ENCODE measurements around the gene PPIB. TPM values are rescaled to one million over a fixed set of nuclear protein-coding genes. Genes with fewer than 3 reads are reported as not detected.

Gene PPIB
- total RNA-seq, 2 experiments from 2014 or later = 308 to 386 TPM

DNA sequence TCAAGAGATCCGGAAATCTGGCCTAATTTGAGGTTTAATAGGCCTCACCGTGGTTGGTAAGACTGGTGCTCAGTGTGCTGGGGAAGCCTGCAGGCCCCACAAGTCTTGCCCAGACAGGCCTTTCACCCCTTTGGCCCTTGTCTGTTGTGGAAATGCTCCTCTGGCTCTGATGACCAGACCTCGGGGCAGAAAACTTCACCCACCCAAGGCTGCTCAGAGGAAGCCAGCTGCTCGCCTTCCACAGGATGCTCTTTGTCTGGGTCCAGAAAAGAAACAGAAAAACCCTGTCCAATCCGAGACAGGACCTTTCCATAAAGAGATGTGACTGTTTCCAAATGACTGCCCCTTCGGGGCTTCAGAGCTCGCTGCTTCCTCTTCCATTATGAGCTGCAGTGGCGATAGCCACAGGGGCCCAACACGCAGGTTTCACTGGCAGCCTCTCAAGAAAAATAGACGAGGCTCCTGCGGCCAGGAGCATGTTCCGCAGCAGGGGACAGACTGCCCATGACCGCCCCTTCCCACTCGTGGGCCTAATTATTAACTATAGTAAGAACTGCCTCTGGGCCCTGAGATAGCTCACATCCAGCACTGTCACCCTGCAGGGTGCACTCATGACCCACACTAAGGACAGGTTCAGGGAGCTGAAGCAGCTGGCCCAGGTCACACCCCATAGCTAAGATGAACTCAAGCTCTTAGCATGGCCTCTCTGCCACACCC, 18.1 kb downstream of the PPIB start:
- H3K27ac Mint-ChIP-seq = no peak overlapping the region
- CTCF ChIA-PET = interaction anchor here (0.6 to 1.6 kb wide), 4 partner anchors 9 to 53 kb away, joined by 3 to 6 read pairs (median 4); no protein-coding TSS in a partner anchor
- H3K9me3 Mint-ChIP-seq (ENCODE audit: low read depth) = no peaks in the 10 kb centered on the region
- peaks cover 3% of the 10 kb centered on the region for H3K36me3 Mint-ChIP-seq
- peaks cover 5% of the 10 kb centered on the region for H3K4me1 Mint-ChIP-seq
- ATAC-seq (no peak), DNase-seq (no peak)
- H3K4me3 Mint-ChIP-seq = no peak overlapping the region
- no peaks in the 10 kb centered on the region for H3K27me3 Mint-ChIP-seq

DNA sequence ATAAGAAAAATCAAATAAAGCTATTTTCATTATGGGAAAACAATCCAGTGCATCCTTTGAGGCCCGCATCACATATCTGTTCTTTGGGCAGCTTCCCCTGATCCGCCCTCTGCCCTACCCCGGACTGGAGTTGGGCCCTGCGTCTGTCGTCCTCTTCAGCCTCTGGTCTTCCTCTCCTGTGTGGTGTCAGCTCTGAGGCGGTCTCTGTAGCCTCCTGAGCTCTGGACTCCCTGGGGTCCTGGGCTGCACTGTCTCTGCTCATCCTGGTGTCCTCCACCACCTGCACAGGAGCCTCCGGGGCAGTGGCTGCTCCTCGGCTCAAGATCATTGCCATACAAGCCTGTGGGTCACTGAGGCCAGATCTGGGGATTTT, 18.6 kb downstream of the PPIB start:
- no peak overlapping the region for H3K4me3 Mint-ChIP-seq
- no peaks in the 10 kb centered on the region for H3K27me3 Mint-ChIP-seq
- no peaks in the 10 kb centered on the region for H3K9me3 Mint-ChIP-seq (ENCODE audit: low read depth)
- H3K27ac Mint-ChIP-seq = no peak overlapping the region
- DNase-seq (no peak), ATAC-seq (no peak)
- no peaks in the 10 kb centered on the region for H3K4me1 Mint-ChIP-seq
- H3K36me3 Mint-ChIP-seq = peaks cover 3% of the 10 kb centered on the region
- CTCF ChIA-PET = interaction anchor here (1.2 to 1.5 kb wide), 2 partner anchors 10 to 18 kb away, joined by 3 to 4 read pairs; no protein-coding TSS in a partner anchor

GRCh38 chr15:64143276-64143675, 19.5 kb downstream of the PPIB start:
- Mint-ChIP-seq H3K36me3 (peaks cover 3% of the 10 kb centered on the region), H3K9me3 (ENCODE audit: low read depth) (no peaks in the 10 kb centered on the region), H3K27me3 (no peaks in the 10 kb centered on the region), H3K27ac (peak overlapping the region; percentile 1), H3K4me1 (no peaks in the 10 kb centered on the region), H3K4me3 (no peak overlapping the region)
- no peak for DNase-seq
- CTCF ChIA-PET = no interaction called here
- ATAC-seq = no peak

DNA sequence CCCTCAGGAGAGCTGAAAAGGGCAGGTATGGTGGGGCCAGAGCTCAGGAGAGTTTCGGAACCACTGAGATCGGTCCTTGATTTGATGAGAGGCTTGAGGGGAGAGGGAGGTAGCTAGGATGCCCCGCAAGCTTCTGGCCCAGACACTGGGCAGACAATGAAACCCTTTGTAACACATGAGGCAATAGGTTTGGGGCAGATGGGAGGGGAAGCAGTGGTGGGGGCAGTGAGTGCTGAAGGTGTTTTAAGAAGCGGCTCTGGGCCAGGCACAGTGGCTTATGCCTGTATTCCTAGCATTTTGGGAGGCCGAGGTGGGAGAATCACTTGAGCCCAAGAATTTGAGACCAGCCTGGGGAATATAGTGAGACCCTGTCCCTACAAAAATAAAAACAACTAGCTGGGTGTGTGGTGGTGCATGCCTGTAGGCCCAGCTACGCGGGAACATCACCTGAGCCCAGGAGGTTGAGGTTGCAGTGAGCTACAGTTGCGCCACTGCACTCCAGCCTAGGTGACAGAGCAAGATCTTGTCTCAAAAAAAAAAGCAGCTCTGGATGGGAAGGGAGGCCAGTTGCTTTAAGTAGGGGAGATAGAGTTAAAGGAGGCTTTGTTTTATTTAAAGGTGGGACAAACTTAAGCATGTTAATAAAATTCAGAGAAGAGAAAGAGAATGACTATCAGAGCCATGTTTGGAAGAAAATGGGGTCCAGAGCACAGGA, 20.9 kb downstream of the PPIB start:
- H3K36me3 Mint-ChIP-seq = peaks cover 5% of the 10 kb centered on the region
- no peaks in the 10 kb centered on the region for H3K27me3 Mint-ChIP-seq
- CTCF ChIA-PET = interaction anchor here (2.7 kb wide), 1 partner anchor 11 kb away, joined by 9 read pairs; the partner anchor contains the start of gene SNX22
- H3K4me1 Mint-ChIP-seq = no peaks in the 10 kb centered on the region
- no peak overlapping the region for H3K4me3 Mint-ChIP-seq
- H3K27ac Mint-ChIP-seq = no peak overlapping the region
- no peak for DNase-seq
- ATAC-seq = no peak
- no peaks in the 10 kb centered on the region for H3K9me3 Mint-ChIP-seq (ENCODE audit: low read depth)

DNA sequence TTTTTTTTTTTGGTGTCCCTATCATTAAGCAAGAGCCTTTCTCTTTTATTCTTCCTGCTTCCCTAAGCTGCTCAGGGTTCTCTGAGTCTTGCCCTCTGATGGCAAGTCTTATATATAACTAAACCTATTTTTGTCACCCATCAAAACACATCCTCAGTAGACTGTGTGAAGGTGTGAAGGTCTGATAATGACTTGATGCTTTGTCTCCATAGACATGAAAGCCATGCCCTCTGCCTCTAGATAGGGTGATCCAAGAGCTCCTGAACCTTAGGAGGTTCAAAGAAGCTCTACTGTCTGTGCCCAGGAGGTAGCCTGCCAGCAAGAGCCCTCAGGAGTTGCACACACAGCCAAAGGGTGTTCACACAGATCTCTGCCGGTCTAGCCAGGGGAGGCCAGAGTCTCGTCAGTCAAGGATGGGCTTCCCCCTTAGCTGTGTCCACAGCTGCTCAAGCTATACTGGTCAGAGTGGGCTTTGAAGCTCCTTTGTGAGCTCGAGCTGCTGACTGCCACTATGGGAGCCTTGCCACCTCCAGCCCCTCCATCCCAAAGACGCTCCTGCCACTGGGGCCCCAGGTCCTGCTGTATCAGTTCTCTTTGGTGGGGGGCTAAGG, 24.4 kb downstream of the PPIB start:
- DNase-seq (no peak), ATAC-seq (no peak)
- Mint-ChIP-seq H3K27ac (no peak overlapping the region), H3K4me1 (no peaks in the 10 kb centered on the region), H3K9me3 (ENCODE audit: low read depth) (no peaks in the 10 kb centered on the region), H3K27me3 (no peaks in the 10 kb centered on the region), H3K4me3 (no peak overlapping the region), H3K36me3 (peaks cover 11% of the 10 kb centered on the region)
- CTCF ChIA-PET = no interaction called here

- H3K27me3 Mint-ChIP-seq = no peaks in the 10 kb centered on the region
Measured at GRCh38 chr15:64137226-64137833, 25.5 kb downstream of the PPIB start.

DNA sequence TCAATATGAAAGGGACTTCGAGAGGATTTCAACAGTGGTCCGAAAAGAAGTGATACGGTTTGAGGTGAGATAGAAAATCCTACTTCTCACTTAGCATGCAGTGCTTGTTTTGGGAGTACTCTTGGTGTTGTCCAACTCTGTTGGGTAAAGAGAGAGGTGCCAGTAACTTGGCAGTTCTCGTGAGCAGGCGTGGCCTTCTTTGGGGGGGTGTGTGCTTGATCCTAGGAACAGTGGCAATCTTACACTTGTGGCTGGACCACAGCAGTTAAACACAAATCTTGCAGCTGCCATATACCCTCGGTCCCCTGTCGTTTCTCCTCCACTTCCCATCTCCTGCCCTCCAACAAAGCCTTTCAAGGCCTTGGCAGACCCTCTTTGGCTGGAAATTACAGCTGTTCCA, 26.5 kb downstream of the PPIB start:
- Mint-ChIP-seq H3K36me3 (peaks cover 22% of the 10 kb centered on the region), H3K27ac (no peak overlapping the region), H3K27me3 (no peaks in the 10 kb centered on the region), H3K4me3 (no peak overlapping the region), H3K9me3 (ENCODE audit: low read depth) (no peaks in the 10 kb centered on the region), H3K4me1 (no peaks in the 10 kb centered on the region)
- ATAC-seq (no peak), DNase-seq (no peak)
- CTCF ChIA-PET = no interaction called here

More at GRCh38 chr15:64137226-64137833, 25.5 kb downstream of the PPIB start:
- CTCF ChIA-PET = no interaction called here
- H3K27ac Mint-ChIP-seq = no peak overlapping the region
- ATAC-seq (peak; percentile 20), DNase-seq (no peak)
- H3K4me3 Mint-ChIP-seq = no peak overlapping the region
- H3K9me3 Mint-ChIP-seq (ENCODE audit: low read depth) = no peaks in the 10 kb centered on the region
- H3K36me3 Mint-ChIP-seq = peaks cover 16% of the 10 kb centered on the region
- no peaks in the 10 kb centered on the region for H3K4me1 Mint-ChIP-seq

GRCh38 chr15:64134345-64134829, 28.4 kb downstream of the PPIB start:
- Mint-ChIP-seq H3K36me3 (peaks cover 30% of the 10 kb centered on the region), H3K27ac (no peak overlapping the region), H3K4me1 (no peaks in the 10 kb centered on the region), H3K4me3 (no peak overlapping the region), H3K27me3 (no peaks in the 10 kb centered on the region), H3K9me3 (ENCODE audit: low read depth) (no peaks in the 10 kb centered on the region)
- DNase-seq (no peak), ATAC-seq (no peak)
- CTCF ChIA-PET = interaction anchor here (1.0 to 1.3 kb wide), 2 partner anchors 10 to 18 kb away, joined by 3 read pairs; no protein-coding TSS in a partner anchor

DNA sequence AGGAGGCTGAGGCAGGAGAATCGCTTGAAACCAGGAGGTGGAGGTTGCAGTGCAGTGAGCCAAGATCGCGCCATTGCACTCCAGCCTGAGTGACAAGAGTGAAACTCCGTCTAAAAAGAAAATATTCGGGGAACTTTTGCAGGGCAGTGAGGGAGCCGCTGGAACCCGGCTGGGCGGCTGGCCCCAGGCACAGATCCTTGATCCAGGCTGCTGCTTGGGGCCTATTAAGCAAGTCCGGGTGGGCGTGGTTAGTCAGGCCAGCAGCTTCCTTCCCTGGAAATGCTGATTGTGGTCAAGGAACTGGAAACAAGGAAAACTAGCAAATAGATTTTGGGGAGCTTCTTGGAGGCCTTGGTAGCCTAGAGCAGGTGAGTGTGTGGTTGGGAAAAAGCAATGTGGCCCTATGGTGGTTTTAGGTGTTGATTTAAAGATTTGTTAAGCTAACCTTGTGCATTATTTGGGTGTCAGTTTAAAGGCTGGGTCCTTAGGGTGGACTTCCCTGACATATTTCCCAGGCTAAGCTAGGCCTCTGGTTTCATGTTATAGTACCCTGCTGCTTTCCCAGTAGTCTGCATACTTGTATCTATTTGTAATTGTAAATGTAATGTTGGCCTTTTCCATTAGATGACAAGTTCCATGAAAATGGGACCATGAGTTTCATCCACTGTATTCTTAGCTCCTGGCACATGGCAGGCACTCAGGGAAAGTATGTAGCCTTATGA, 29.0 kb downstream of the PPIB start:
- no peaks in the 10 kb centered on the region for H3K9me3 Mint-ChIP-seq (ENCODE audit: low read depth)
- H3K4me3 Mint-ChIP-seq = no peak overlapping the region
- peaks cover 33% of the 10 kb centered on the region for H3K36me3 Mint-ChIP-seq
- DNase-seq = no peak
- CTCF ChIA-PET = interaction anchor here (1.0 to 1.3 kb wide), 2 partner anchors 11 to 19 kb away, joined by 3 read pairs; no protein-coding TSS in a partner anchor
- ATAC-seq = no peak
- no peaks in the 10 kb centered on the region for H3K4me1 Mint-ChIP-seq
- H3K27me3 Mint-ChIP-seq = no peaks in the 10 kb centered on the region
- no peak overlapping the region for H3K27ac Mint-ChIP-seq

DNA sequence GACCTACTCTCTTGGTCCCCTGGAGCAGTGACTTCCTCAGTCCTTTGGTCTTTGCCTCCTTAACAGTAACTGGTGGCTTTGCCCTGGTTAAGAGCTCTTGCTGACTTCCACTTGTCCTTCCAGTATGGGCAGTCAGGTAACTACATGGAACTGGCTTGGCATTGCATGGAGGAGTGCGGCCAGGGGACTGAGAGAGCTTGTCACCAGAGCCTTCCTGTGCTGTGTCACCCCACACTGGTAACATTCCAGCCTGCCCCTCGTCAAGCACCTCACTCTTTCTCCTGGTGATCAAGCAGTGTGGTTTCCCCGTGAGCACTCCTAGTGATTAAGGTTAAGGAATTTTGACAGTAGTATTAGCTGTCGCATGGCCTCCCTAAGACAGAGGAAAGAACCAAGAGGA, 30.6 kb downstream of the PPIB start:
- Mint-ChIP-seq H3K27ac (no peak overlapping the region), H3K36me3 (peaks cover 43% of the 10 kb centered on the region), H3K9me3 (ENCODE audit: low read depth) (no peaks in the 10 kb centered on the region), H3K4me1 (peaks cover 2% of the 10 kb centered on the region), H3K27me3 (no peaks in the 10 kb centered on the region), H3K4me3 (no peak overlapping the region)
- ATAC-seq = no peak
- CTCF ChIA-PET = interaction anchor here (1.7 to 3.1 kb wide), 2 partner anchors 14 to 21 kb away, joined by 3 to 13 read pairs; no protein-coding TSS in a partner anchor
- no peak for DNase-seq

GRCh38 chr15:64131547-64131946, 31.3 kb downstream of the PPIB start:
- DNase-seq = no peak
- Mint-ChIP-seq H3K27me3 (no peaks in the 10 kb centered on the region), H3K4me3 (no peak overlapping the region), H3K36me3 (peaks cover 46% of the 10 kb centered on the region), H3K4me1 (peaks cover 2% of the 10 kb centered on the region), H3K27ac (no peak overlapping the region), H3K9me3 (ENCODE audit: low read depth) (no peaks in the 10 kb centered on the region)
- CTCF ChIA-PET = interaction anchor here (1.7 to 3.1 kb wide), 2 partner anchors 15 to 22 kb away, joined by 3 to 13 read pairs; no protein-coding TSS in a partner anchor
- ATAC-seq = no peak

DNA sequence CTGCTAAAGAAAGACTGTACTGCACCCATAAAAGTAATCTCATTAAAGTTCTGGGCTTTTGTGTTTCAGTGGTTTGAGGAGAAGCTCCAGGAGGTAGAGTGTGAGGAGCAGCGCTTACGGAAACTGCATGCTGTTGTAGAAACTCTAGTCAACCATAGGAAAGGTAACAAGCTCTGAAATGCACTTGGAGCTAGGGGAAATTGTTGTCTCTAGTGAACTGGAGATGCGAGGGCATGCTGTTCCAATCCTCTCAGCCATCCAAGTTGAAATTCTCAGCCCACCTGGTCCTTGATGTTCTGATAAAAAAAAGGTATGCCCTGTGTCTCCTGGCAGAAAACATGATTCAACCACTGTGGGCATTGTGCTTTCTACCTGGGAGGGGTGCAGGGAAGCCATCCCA, 32.7 kb downstream of the PPIB start:
- Mint-ChIP-seq H3K27me3 (no peaks in the 10 kb centered on the region), H3K9me3 (ENCODE audit: low read depth) (no peaks in the 10 kb centered on the region), H3K4me3 (no peak overlapping the region), H3K4me1 (peaks cover 2% of the 10 kb centered on the region), H3K36me3 (peaks cover 44% of the 10 kb centered on the region), H3K27ac (no peak overlapping the region)
- DNase-seq (no peak), ATAC-seq (no peak)
- CTCF ChIA-PET = interaction anchor here (1.1 to 3.1 kb wide), 3 partner anchors 8 to 23 kb away, joined by 3 to 13 read pairs (median 3); no protein-coding TSS in a partner anchor

Data from activated CD8-positive, alpha-beta memory T cell treated with anti-CD3 and anti-CD28 coated beads, Interleukin-2, amount 10 ng/mL, durations not matched to agents 7 days and 5 days (primary cell).